A549 (cell line): ENCODE results near the gene EEF1B2. TPM values are rescaled to one million over a fixed set of nuclear protein-coding genes. Genes with fewer than 3 reads are reported as not detected.
"Not testable (repeated sequence)": the region's sequence is repeated elsewhere in the genome, so short reads cannot be mapped to it uniquely, and the experiment has no call there.

Source experiments
- ATAC-seq, 2 experiments: fragments of 200-7000 bp in 1 of 2; fragments of >200 bp in 1 of 2; cut with Nextera tagmentation in 1 of 2; cut with Tn5 transposase in 1 of 2; 3 replicates each; pipeline versions ENCODE4 v1.8.0 to v1.9.1; 2018 to 2020; ENCODE audit warnings: mild to moderate bottlenecking in 1 of 2, moderate library complexity in 1 of 2
- CTCF ChIA-PET: fragments of 300-600 bp; sonication (Branson Sonifier 250); formaldehyde crosslinking; extraction: SDS; loops from one replicate; lab custom pipeline; 2021; ENCODE audit warnings: antibody characterized with exemption, inconsistent platforms; lab: Yijun Ruan, JAX
- POLR2A ChIA-PET: fragments of 350-600 bp; formaldehyde crosslinking; extraction: SDS; loops from one replicate; lab custom pipeline; 2021; ENCODE audit warnings: antibody characterized with exemption, inconsistent platforms; lab: Yijun Ruan, JAX
- DNase-seq, 2 experiments: peaks; one replicate each; pipeline versions ENCODE4 v3.0.0 to v3.0.0-alpha.2; 2011 to 2016; ENCODE audit warnings: low read depth in 1 of 2, low spot score in 1 of 2
- FAIRE-seq: peaks from 2 replicates; lab custom pipeline; 2011; peaks lifted over from hg19 to GRCh38; lab: Jason Lieb, UNC
- H3K27ac ChIP-seq, 2 experiments: fragments of >200 bp; sonication (Bioruptor Twin); formaldehyde crosslinking; 3 replicates each; pipeline ENCODE4 v1.5.1; 2016 to 2017
- H3K4me1 ChIP-seq: fragments of >200 bp; sonication (Bioruptor Twin); formaldehyde crosslinking; 3 replicates; pipeline ENCODE4 v1.6.1; 2016
- H3K4me2 ChIP-seq: fragments of >200 bp; sonication (Bioruptor Twin); formaldehyde crosslinking; 3 replicates; pipeline ENCODE4 v1.6.1; 2016
- H3K4me3 ChIP-seq: fragments of >200 bp; sonication (Bioruptor Twin); formaldehyde crosslinking; 3 replicates; pipeline ENCODE4 v1.5.1; 2016
- H3K9me3 ChIP-seq: fragments of >200 bp; sonication (Bioruptor Twin); formaldehyde crosslinking; 3 replicates; pipeline ENCODE4 v1.6.1; 2016
- BHLHE40 ChIP-seq: IDR thresholded peaks from 2 replicates; pipeline ENCODE4 v1.6.1; 2012; ENCODE audit warnings: low read depth, low read length, inconsistent platforms
- CBX2 ChIP-seq: fragments of 200-600 bp; sonication (generic); IDR thresholded peaks from 2 replicates; pipeline ENCODE4 v1.6.1; 2016; ENCODE audit warnings: low read depth, mild to moderate bottlenecking, borderline replicate concordance
- CEBPB ChIP-seq, 2 experiments: fragments of >200 bp in 1 of 2; sonication (Bioruptor Twin) in 1 of 2; formaldehyde crosslinking in 1 of 2; IDR thresholded peaks; 2 replicates each; pipeline ENCODE4 v1.6.1; 2012 to 2016
- EHMT2 ChIP-seq: fragments of 200-600 bp; sonication (generic); IDR thresholded peaks from 2 replicates; pipeline ENCODE4 v1.6.1; 2016; ENCODE audit warnings: antibody characterized with exemption, low read depth, mild to moderate bottlenecking, moderate library complexity
- EP300 ChIP-seq, 2 experiments: fragments of >200 bp; sonication (Bioruptor Twin); formaldehyde crosslinking; IDR thresholded peaks; 2 replicates in 1 of 2; 3 replicates in 1 of 2; pipeline ENCODE4 v1.6.1; 2016 to 2017
- FOSB ChIP-seq: fragments of 250-450 bp; sonication (Bioruptor Pico); IDR thresholded peaks from 2 replicates; pipeline ENCODE4 v1.5.0; 2020; ENCODE audit warnings: mild to moderate bottlenecking, moderate library complexity
- FOXS1 ChIP-seq: fragments of 250-450 bp; sonication (Bioruptor Pico); IDR thresholded peaks from 2 replicates; pipeline ENCODE4 v1.5.0; 2020; ENCODE audit warnings: mild to moderate bottlenecking, moderate library complexity
- HOXA7 ChIP-seq: fragments of 250-450 bp; sonication (Bioruptor Pico); IDR thresholded peaks from 2 replicates; pipeline ENCODE4 v1.5.0; 2020; ENCODE audit warnings: mild to moderate bottlenecking, moderate library complexity
- HOXB13 ChIP-seq: fragments of 250-450 bp; sonication (Bioruptor Pico); IDR thresholded peaks from 2 replicates; pipeline ENCODE4 v1.5.0; 2020; ENCODE audit warnings: low read depth, mild to moderate bottlenecking, moderate library complexity
- HOXB5 ChIP-seq: fragments of 250-450 bp; sonication (Bioruptor Pico); IDR thresholded peaks from 2 replicates; pipeline ENCODE4 v1.5.0; 2020; ENCODE audit warnings: mild to moderate bottlenecking, moderate library complexity
- JUN ChIP-seq, 2 experiments: fragments of >200 bp; sonication (Bioruptor Twin); formaldehyde crosslinking; IDR thresholded peaks; 2 replicates in 1 of 2; 3 replicates in 1 of 2; pipeline ENCODE4 v1.6.1; 2016 to 2017
- JUNB ChIP-seq: fragments of >200 bp; sonication (Bioruptor Twin); formaldehyde crosslinking; IDR thresholded peaks from 2 replicates; pipeline ENCODE4 v1.6.1; 2016
- MAZ ChIP-seq: fragments of 150-350 bp; IDR thresholded peaks from 2 replicates; pipeline ENCODE4 v1.6.1; 2014; ENCODE audit warnings: antibody characterized with exemption, low read depth, low read length, borderline replicate concordance
- MYC ChIP-seq: IDR thresholded peaks from 2 replicates; pipeline ENCODE4 v1.6.1; 2012; ENCODE audit warnings: mild to moderate bottlenecking, inconsistent platforms, low read length, improper control_type of control experiment, borderline replicate concordance
- NFE2L2 ChIP-seq: fragments of 150-350 bp; conservative IDR thresholded peaks from 2 replicates; pipeline ENCODE4 v1.6.1; 2014; ENCODE audit warnings: low read length
- NPAS2 ChIP-seq: fragments of 250-450 bp; sonication (Bioruptor Pico); IDR thresholded peaks from 2 replicates; pipeline ENCODE4 v1.8.0; 2022; ENCODE audit warnings: mild to moderate bottlenecking, moderate library complexity, borderline replicate concordance
- NR3C1 ChIP-seq: fragments of >200 bp; sonication (Bioruptor Twin); formaldehyde crosslinking; IDR thresholded peaks from 3 replicates; pipeline ENCODE4 v1.6.1; 2017
- PHF8 ChIP-seq: fragments of 200-600 bp; sonication (generic); IDR thresholded peaks from 2 replicates; pipeline ENCODE4 v1.6.1; 2016; ENCODE audit warnings: low read depth, mild to moderate bottlenecking, antibody characterized with exemption, moderate library complexity, borderline replicate concordance
- POLR2A ChIP-seq: IDR thresholded peaks from 2 replicates; pipeline ENCODE4 v1.6.1; 2012; ENCODE audit warnings: mild to moderate bottlenecking, low read length
- POLR2AphosphoS2 ChIP-seq: conservative IDR thresholded peaks from 2 replicates; pipeline ENCODE4 v1.6.1; 2012; ENCODE audit warnings: low read length, improper control_type of control experiment, inconsistent platforms
- RCOR1 ChIP-seq: fragments of 150-350 bp; IDR thresholded peaks from 2 replicates; pipeline ENCODE4 v1.6.1; 2014; ENCODE audit warnings: antibody characterized with exemption, low read length, low read depth
- RFX5 ChIP-seq: fragments of 450-650 bp; IDR thresholded peaks from 2 replicates; pipeline ENCODE4 v1.7.1; 2014; ENCODE audit warnings: antibody characterized with exemption, mild to moderate bottlenecking, moderate library complexity
- ZC3H11A ChIP-seq: fragments of 450-650 bp; IDR thresholded peaks from 2 replicates; pipeline ENCODE4 v1.6.1; 2014; ENCODE audit warnings: antibody characterized with exemption, mild to moderate bottlenecking
- ZNF302 ChIP-seq: fragments of 250-450 bp; sonication (Bioruptor Pico); IDR thresholded peaks from 2 replicates; pipeline ENCODE4 v1.9.0; 2021; ENCODE audit warnings: inconsistent platforms, mild to moderate bottlenecking, moderate library complexity
- ZSCAN20 ChIP-seq: fragments of 250-450 bp; sonication (Bioruptor Pico); IDR thresholded peaks from 2 replicates; pipeline ENCODE4 v1.8.0; 2022; ENCODE audit warnings: mild to moderate bottlenecking, moderate library complexity
- WGBS: methylation state at CpG from one replicate; pipeline ENCODE4 v1.1.6; 2017; ENCODE audit errors: missing lambda C conversion rate; 5-methylcytosine and 5-hydroxymethylcytosine counted together
- polyA plus RNA-seq, 4 experiments: library from polyadenylated mRNA; depleted of rRNA in 3 of 4; stranded (reverse); fragments of >200 nt; fragmentation: RNase III in 1 of 4; extraction: RNeasy Plus Mini Kit Qiagen cat#74134 plus additional on column Dnase treatment in 1 of 4; gene quantifications; 2 replicates in 3 of 4; 3 replicates in 1 of 4; pipeline ENCODE4 v1.2.3, GENCODE V29; 2011 to 2017
- TF ChIP-seq, protein P1 (sequence below): fragments of 150-350 bp; IDR thresholded peaks from 2 replicates; pipeline ENCODE4 v1.6.1; 2014; ENCODE audit warnings: low read depth, mild to moderate bottlenecking, low read length
- TF ChIP-seq, protein P2 (sequence below): fragments of >200 bp; sonication (Bioruptor Twin); formaldehyde crosslinking; IDR thresholded peaks from 3 replicates; pipeline ENCODE4 v1.5.1; 2016

EEF1B2 gene
- polyA plus RNA-seq, 2 of the 4 experiments (the other 2 are of a cell fraction): 1,005 to 1,363 TPM

DNA sequence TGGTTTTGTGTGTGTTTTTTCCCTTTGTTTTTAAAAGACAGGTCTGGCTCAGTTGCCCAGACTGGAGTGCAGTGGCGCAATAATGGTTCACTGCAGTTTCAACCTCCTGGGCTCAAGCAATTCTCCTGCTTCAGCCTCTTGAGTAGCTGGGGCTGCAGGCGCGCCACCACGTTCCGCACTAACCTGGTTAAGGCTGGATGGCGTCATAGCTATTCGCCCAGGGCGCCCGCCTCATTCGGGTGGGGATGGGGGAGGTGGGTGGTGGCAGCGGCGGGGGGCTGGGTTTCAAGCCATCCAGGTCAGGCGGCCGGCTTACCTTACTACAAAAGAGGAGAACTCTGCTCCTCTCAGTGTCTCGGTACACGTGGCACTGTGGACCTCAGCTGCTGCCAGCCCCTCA lies 42.8 kb downstream of the EEF1B2 start:
- Histone ChIP-seq H3K9me3 (no peaks in the 10 kb centered on the region), H3K27ac (no peak overlapping the region), H3K4me2 (no peak overlapping the region), H3K4me1 (peaks cover 15% of the 10 kb centered on the region; the same call in 2 of the 3 replicates), H3K4me3 (no peak overlapping the region)
- ATAC-seq (no peak), DNase-seq (no peak), FAIRE-seq (no peak)
- CTCF ChIA-PET: no interaction called here
- POLR2A ChIA-PET: no interaction called here
- TF ChIP-seq NFE2L2: no peak
- no peak for TF ChIP-seq EP300 (IDR thresholded peaks at IDR 0.05)
- no peak for TF ChIP-seq ZNF302
- no peak for TF ChIP-seq FOSB (CRISPR knock-in tag)
- TF ChIP-seq PHF8: no peak
- no peak for TF ChIP-seq NPAS2 (CRISPR knock-in tag)
- no peak for TF ChIP-seq EHMT2
- no peak for TF ChIP-seq JUN (IDR thresholded peaks at IDR 0.05)
- TF ChIP-seq ZC3H11A: no peak
- TF ChIP-seq POLR2AphosphoS2: no peak
- TF ChIP-seq POLR2A: no peak
- TF ChIP-seq JUNB: no peak
- TF ChIP-seq MAZ: no peak
- TF ChIP-seq, protein P1, sequence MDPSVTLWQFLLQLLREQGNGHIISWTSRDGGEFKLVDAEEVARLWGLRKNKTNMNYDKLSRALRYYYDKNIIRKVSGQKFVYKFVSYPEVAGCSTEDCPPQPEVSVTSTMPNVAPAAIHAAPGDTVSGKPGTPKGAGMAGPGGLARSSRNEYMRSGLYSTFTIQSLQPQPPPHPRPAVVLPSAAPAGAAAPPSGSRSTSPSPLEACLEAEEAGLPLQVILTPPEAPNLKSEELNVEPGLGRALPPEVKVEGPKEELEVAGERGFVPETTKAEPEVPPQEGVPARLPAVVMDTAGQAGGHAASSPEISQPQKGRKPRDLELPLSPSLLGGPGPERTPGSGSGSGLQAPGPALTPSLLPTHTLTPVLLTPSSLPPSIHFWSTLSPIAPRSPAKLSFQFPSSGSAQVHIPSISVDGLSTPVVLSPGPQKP: no peak
- WGBS: 90% methylated on average over 14 of the region's 16 CpGs

DNA sequence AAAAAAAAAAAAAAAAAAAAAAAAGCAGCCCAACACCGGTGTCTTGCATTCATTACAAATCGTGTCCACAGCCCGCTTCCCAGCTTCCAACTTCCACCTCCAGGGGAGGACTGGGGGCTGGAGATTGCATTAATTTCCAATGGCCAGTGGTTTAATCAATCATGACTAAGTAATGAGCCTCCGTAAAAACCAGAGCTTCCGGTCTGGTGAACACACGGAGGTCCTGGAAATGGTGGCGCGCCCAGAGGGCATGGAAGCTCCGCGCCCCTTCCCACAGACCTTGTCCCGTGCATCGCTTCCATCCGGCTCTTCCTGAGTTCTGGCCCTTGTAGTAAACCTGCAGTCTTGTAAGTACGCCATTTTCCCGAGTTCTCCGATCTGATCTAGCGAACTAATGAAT lies 43.6 kb downstream of the EEF1B2 start:
- 89% methylated on average over 17 of the region's 17 CpGs for WGBS
- CTCF ChIA-PET: interaction anchor here (0.6 kb wide), 1 partner anchor 448 kb away, joined by 3 read pairs; no protein-coding TSS in a partner anchor
- POLR2A ChIA-PET: no interaction called here
- peaks cover 15% of the 10 kb centered on the region; the same call in 2 of the 3 replicates for H3K4me1 ChIP-seq
- no peak overlapping the region for H3K27ac ChIP-seq
- ATAC-seq (no peak), FAIRE-seq (no peak), DNase-seq (no peak)
- H3K9me3 ChIP-seq: no peaks in the 10 kb centered on the region
- H3K4me2 ChIP-seq: no peak overlapping the region
- no peak overlapping the region for H3K4me3 ChIP-seq
- TF ChIP-seq RCOR1 (no peak), HOXB5 (CRISPR knock-in tag) (no peak)

DNA sequence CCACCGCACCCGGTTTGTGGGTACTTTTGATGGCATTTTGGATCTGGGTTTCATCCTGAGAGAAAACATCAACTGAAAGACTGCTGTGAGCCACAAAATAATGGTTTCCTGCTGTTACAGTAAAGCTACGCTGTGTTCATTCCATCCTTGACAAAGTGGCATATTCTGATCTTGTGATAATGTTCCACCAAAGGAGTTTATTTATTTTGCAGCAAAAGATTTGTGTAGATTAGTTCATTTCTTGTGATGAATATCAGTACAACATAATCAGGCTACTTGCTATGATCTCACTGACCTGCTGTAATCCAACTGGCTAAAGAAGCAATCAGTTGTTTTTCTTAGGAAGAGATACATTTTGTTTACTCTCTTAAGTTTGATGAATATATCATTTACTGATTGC lies 45.0 kb downstream of the EEF1B2 start:
- FAIRE-seq (no peak), DNase-seq (no peak), ATAC-seq (no peak)
- 50% methylated on average over 3 of the region's 3 CpGs for WGBS
- H3K4me2 ChIP-seq: no peak overlapping the region
- H3K4me3 ChIP-seq: no peak overlapping the region
- POLR2A ChIA-PET: no interaction called here
- CTCF ChIA-PET: interaction anchor here (0.6 kb wide), 1 partner anchor 356 kb away, joined by 3 read pairs; no protein-coding TSS in a partner anchor
- H3K27ac ChIP-seq: no peak overlapping the region
- H3K4me1 ChIP-seq: peaks cover 7% of the 10 kb centered on the region; the same call in 1 of the 3 replicates
- no peaks in the 10 kb centered on the region for H3K9me3 ChIP-seq
- TF ChIP-seq PHF8 (no peak), CEBPB (IDR thresholded peaks at IDR 0.05) (no peak), CBX2 (no peak), RFX5 (no peak), ZSCAN20 (CRISPR knock-in tag) (no peak), POLR2AphosphoS2 (no peak), BHLHE40 (no peak), MYC (no peak), FOXS1 (CRISPR knock-in tag) (no peak), HOXB13 (no peak), NR3C1 (no peak), RCOR1 (no peak), HOXA7 (CRISPR knock-in tag) (no peak)
- TF ChIP-seq, protein P2, sequence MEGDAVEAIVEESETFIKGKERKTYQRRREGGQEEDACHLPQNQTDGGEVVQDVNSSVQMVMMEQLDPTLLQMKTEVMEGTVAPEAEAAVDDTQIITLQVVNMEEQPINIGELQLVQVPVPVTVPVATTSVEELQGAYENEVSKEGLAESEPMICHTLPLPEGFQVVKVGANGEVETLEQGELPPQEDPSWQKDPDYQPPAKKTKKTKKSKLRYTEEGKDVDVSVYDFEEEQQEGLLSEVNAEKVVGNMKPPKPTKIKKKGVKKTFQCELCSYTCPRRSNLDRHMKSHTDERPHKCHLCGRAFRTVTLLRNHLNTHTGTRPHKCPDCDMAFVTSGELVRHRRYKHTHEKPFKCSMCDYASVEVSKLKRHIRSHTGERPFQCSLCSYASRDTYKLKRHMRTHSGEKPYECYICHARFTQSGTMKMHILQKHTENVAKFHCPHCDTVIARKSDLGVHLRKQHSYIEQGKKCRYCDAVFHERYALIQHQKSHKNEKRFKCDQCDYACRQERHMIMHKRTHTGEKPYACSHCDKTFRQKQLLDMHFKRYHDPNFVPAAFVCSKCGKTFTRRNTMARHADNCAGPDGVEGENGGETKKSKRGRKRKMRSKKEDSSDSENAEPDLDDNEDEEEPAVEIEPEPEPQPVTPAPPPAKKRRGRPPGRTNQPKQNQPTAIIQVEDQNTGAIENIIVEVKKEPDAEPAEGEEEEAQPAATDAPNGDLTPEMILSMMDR: no peak

DNA sequence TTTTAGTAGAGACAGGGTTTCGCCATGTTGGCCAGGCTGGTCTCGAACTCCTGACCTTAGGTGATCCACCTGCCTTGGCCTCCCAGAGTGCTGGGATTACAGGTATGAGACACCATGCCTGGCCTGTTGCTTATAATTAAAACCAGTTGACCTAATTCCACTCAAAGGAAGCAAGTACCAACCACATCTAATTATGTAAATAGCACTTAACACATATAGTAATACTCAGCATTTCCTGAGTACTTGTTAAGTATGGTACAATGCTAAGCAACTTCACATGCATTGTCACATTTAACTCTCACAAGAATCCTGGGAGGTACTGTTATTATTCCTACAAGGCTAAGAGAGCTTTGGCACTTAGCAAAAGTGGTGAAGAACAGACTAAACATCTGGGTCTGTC lies 47.6 kb downstream of the EEF1B2 start:
- ATAC-seq, DNase-seq, POLR2A ChIA-PET, H3K4me1 ChIP-seq, CTCF ChIA-PET, H3K4me2 ChIP-seq, H3K9me3 ChIP-seq, FAIRE-seq, H3K27ac ChIP-seq, H3K4me3 ChIP-seq: not testable (repeated sequence)
- 88% methylated on average over 2 of the region's 2 CpGs for WGBS
